HG02870 (cell line): Measurements from ENCODE around the gene RNU7-1.

ENCODE experiments used
- ATAC-seq: cut with Tn5 transposase; IDR thresholded peaks from one replicate; pipeline ENCODE4 v1.9.1; 2021; ENCODE audit warnings: mild to moderate bottlenecking, moderate library complexity; ENCODE audit not compliant: unreplicated experiment

The RNU7-1 gene

DNA sequence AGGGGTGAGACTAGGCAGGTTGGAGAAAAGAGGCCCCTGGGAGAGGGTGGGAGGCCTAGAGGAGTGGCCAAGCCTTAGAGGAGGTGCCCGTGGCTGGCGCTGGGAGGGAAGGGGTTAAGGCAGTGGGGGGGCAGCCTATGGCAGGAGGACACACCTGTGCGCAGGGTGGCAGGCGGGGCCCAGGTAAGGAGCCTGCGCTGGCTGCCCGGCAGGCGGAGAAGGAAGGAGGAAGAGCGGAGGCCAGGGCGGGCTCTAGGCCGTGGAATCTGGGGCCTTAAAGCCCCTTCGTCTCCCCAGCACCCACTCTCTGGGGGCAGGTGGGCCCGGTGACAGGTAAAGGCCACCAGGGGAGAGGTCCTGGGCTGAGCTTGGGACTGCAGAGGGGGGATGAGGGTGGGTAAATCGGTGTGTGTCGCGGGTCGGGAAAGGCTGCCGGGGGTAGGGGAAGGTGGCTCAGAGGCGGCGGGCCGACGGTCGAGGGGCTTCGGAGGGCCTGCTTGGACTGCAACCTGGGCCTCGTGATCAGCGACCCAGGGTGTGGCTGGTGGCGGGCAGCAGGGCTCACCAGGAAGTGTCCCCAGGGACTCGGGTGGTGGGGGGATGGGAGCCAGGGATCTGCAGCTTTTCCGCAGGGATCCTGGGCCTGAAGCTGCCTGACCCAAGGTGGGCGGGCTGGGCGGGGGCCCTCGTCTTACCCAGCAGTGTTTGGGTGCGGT, 19.6 kb downstream of the RNU7-1 start:
- no peak for ATAC-seq

DNA sequence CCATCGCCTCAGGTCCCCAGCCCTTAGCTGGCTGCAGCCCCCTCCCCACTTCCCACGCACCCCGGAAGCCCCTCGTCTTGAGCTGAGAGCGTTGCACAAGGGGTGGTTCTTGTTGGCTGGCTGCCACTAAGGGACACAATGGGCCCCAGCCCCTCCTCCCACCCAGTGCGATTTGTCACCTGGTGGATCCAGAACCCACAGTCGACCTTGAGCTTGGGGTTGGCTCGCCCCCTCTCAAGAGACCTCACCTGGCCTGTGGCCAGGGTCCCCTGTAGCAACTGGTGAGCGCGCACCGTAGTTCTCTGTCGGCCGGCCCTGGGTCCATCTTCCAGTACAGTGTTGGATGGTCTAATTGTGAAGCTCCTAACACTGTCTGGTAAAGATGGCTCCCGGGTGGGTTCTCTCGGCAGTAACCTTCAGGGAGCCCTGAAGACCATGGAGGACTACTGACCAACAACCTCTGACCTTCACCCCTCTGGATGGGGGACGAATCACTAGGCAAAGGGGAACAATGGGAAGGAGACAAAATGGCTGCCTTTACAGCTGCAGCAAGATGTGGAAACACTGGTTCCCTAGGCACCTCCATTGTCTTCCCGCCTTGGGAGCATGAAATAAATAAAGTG, 20.3 kb downstream of the RNU7-1 start:
- ATAC-seq = no peak

GRCh38 chr12:6964605-6965025, 21.0 kb downstream of the RNU7-1 start:
- no peak for ATAC-seq

DNA sequence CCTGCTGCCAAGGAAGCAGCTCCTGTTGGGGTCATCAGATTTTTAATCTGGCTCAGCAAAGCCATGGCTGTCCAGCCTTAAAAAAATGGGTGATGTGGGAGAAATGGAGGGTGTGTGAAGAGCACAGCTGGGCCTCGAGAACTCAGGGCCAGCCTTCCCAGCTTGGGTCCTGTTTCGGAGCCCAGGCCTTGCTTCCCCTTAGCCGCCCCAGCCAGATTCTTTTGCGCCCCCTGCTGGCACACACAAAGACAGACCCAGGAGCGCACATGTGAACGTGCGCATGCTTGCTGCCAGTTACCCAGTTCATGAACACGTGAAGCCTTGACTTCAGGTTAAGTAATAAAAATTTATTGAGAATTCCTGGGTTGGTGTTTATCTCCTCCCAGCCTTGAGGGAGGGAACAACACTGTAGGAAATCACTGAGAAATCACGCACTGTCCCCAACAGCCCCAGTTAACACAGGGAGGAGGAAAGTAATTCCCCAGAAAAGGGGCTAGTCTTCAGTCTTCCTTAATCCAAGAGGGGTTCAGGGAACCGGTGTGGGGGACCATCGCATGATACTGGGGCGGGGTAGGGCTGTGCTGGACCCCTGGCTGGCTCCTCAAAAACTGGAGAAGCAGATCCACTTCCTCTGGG, 21.5 kb downstream of the RNU7-1 start:
- ATAC-seq = no peak

DNA sequence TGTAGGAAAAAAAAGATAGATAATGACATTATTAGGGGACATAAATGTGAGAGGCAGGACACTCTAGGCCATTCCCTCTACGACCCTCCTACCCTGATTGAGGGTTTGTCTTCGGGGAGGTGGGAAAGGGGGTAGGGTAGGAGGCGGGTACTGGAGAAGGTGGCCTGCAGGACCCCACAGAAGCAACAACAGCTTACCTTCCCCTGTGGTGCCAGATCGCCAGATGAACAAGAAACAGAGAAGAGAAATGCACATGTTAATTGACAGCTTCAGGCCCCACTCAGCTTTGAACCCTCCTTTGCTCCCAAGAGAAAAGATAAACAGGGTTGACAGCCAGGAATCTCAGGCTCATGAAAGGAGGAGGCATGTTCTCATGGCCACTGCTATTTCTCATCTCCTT, 22.1 kb downstream of the RNU7-1 start:
- ATAC-seq = no peak

DNA sequence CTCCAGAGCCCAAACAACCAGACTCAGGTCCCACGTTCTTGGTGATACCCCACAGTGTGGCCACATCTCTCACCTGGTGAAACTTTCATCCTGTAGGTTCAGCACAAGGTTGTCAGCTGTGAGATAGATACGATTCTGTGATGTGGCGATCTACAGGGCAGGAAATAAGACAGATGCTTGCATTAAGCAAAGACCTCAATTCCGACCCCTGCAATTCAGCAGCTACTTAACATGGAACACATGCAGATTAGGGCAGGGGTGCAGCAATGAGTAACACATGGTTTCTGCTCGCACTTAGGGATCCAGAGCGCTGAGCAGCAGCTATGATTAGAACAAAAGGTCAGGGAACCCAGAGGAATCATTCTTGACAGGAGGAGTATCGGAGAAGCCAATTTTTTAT, 22.7 kb downstream of the RNU7-1 start:
- ATAC-seq = no peak

DNA sequence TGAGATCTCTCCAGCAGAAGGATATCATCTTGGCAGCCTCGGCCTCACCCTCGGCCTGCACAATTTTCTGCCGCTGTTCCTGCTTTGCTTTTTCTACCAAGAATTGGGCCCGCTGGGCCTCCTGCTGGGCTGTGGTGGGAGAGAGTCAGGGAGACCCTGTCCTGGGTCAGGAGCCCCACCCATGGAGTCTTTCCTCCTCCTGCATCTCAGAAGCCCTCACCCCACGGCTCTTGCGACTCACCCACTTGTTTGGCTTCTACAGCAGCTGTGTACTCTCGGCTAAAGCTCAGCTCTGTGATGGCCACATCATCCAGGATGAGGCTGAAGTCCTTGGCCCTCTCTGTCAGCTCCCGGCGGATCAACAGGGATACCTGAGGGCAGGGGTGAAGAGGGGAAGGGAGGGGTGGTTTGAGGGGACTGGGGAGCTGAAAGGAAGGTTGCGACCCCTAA, 24.1 kb downstream of the RNU7-1 start:
- ATAC-seq = no peak

DNA sequence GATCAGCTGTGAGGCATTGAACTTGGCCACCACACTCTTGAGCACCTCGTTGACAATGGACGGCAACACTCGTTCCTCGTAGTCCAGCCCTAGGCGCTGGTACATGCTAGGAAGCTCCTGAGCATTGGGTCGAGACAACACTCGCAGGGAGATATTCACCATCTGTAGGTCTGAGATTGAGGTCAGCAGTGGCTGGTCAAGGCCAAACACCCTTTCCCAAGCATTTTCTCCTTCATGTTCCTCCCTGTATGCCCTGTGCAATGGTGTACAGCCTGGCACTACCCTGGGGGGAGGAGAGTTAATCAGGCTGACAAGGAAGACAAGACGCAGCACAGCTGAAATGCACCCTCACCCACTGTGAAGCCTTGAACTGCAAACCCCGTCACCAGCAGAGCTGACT, 24.8 kb downstream of the RNU7-1 start:
- no peak for ATAC-seq

- no peak for ATAC-seq
Measured at GRCh38 chr12:6970096-6970527, 26.5 kb downstream of the RNU7-1 start.

GRCh38 chr12:6974180-6974579, 30.6 kb downstream of the RNU7-1 start:
- no peak for ATAC-seq

DNA sequence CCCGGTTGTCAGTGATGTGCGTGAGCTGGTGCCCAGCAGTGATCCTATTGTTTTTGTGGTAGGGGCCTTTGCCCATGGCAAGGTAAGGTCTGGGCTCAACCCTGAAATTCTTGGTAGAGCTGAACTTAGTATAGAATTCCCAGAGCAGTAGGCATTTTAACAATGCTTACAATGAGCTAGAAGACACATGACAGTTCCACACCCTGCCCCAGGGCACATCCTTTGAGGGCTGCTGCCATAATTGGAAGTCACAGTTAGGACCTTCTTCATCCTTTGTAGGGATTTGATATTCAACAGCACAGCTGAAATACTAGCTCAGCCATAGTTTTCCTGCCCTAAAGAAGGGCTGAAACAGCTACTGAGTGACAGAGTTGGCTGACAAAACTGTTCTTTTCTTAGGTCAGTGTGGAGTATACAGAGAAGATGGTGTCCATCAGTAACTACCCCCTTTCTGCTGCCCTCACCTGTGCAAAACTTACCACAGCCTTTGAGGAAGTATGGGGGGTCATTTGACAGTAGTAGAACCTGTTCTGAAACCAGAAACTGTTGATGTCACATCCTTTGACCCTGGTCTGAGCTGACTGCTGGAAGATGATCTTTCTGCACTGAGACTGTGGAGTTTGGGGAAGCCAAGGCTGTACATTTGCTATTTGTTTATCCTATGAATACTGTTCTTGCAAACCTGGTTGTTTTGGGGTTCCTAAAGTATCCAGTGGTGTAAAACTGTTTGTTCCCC, 31.8 kb downstream of the RNU7-1 start:
- ATAC-seq = no peak

- no peak for ATAC-seq
Measured at GRCh38 chr12:6977653-6978052, 34.0 kb downstream of the RNU7-1 start.

- ATAC-seq = no peak
Measured at GRCh38 chr12:6978188-6978587, 34.6 kb downstream of the RNU7-1 start.

DNA sequence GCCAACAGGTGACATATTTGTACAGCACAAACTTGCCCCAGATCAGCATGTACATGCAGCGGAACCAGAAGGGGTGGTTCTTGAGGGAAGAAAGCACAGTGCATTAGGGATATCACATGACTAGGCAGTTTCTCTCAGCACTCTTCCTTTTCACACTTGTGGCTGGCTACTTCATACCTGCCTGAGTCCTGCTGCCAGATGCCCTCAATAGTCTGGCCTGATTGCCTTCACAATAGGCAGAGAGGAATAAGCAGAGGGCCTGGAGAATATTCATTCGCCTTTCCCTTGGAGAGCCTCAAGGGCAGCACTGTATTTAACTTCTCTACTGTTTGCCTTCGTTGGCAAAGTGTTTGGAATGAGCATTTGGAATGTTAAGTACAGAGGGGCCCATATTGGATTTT, 35.0 kb downstream of the RNU7-1 start:
- ATAC-seq = no peak

DNA sequence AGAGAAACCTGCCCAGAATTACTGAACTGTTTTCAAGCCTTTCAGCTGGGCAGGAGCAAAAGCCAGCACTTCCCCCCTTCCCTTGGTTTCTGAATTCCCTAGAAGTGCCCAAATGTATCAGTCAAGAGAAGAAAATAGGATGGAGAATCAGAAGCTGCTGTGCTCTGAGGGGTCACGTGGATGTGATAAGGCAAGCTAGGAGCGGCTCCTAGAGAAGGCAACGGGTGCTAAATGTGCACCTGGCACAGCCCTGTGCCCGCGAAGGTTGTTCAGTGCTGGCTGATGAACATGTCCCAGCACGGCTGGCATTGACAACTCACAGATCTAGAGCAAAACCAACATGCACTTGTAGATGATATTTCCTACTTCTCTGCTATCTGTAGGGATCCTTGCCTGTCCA, 35.4 kb downstream of the RNU7-1 start:
- no peak for ATAC-seq

GRCh38 chr12:6979453-6979852, 35.8 kb downstream of the RNU7-1 start:
- no peak for ATAC-seq

GRCh38 chr12:6980075-6980474, 36.5 kb downstream of the RNU7-1 start:
- no peak for ATAC-seq

- ATAC-seq = no peak
Measured at GRCh38 chr12:6980740-6981139, 37.1 kb downstream of the RNU7-1 start.

- no peak for ATAC-seq
Measured at GRCh38 chr12:6981152-6982052, 37.8 kb downstream of the RNU7-1 start.

- no peak for ATAC-seq
Measured at GRCh38 chr12:6982532-6982931, 38.9 kb downstream of the RNU7-1 start.
